HEK293 (cell line): ENCODE measurements around the gene GRB2.
A peak's percentile ranks its signal among the peaks of the same experiment; 100 is the strongest.

Experiments used
- CTCF ChIA-PET: fragments of 350-600 bp; formaldehyde crosslinking; extraction: SDS; loops from one replicate; lab custom pipeline; 2021; ENCODE audit warnings: antibody characterized with exemption; lab: Yijun Ruan, JAX
- POLR2A ChIA-PET: fragments of 300-600 bp; formaldehyde crosslinking; extraction: SDS; loops from one replicate; lab custom pipeline; 2020; ENCODE audit warnings: antibody characterized with exemption, inconsistent platforms; lab: Yijun Ruan, JAX
- H3K27ac ChIP-seq: fragments of 200-500 bp; sonication (Bioruptor generic); 2 replicates; pipeline ENCODE4 v1.5.1; 2014; ENCODE audit warnings: low read depth, low read length, control low read depth, inconsistent platforms; ENCODE audit errors: extremely low read depth
- H3K36me3 ChIP-seq, 2 experiments: fragments of 200-500 bp in 1 of 2; sonication (Bioruptor generic) in 1 of 2; 1 replicate in 1 of 2; 2 replicates in 1 of 2; pipeline ENCODE4 v1.5.1; 2014 to 2017; ENCODE audit warnings: inconsistent platforms in 2 of 2, low read length in 2 of 2; ENCODE audit not compliant: control insufficient read depth in 2 of 2, insufficient read depth in 1 of 2
- H3K4me1 ChIP-seq: fragments of 200-500 bp; sonication (Bioruptor generic); 2 replicates; pipeline ENCODE4 v1.5.1; 2014; ENCODE audit warnings: mild to moderate bottlenecking, low read length, inconsistent platforms; ENCODE audit not compliant: control insufficient read depth, insufficient read depth
- H3K4me3 ChIP-seq: 2 replicates; pipeline ENCODE4 v1.5.1; 2011; ENCODE audit warnings: low read depth, mild to moderate bottlenecking, control low read depth, low read length, moderate library complexity
- H3K9me3 ChIP-seq: fragments of 200-500 bp; sonication (Bioruptor generic); 2 replicates; pipeline ENCODE4 v1.5.1; 2014; ENCODE audit warnings: low read depth, low read length, inconsistent platforms; ENCODE audit not compliant: control insufficient read depth, insufficient read depth
- GLI2 ChIP-seq: fragments of 450-650 bp; formaldehyde crosslinking; IDR thresholded peaks from 2 replicates; pipeline ENCODE4; 2017; ENCODE audit warnings: missing biosample characterization, missing genetic modification characterization, low read depth, borderline replicate concordance
- GLI4 ChIP-seq: fragments of 450-650 bp; formaldehyde crosslinking; IDR thresholded peaks from 2 replicates; pipeline ENCODE4 v1.5.1; 2016; ENCODE audit warnings: missing biosample characterization, missing genetic modification characterization
- GLIS2 ChIP-seq: fragments of 450-650 bp; formaldehyde crosslinking; IDR thresholded peaks from 2 replicates; pipeline ENCODE4 v1.5.1; 2016; ENCODE audit warnings: missing biosample characterization, missing genetic modification characterization
- HOXC10 ChIP-seq: sonication (generic); formaldehyde crosslinking; IDR thresholded peaks from 2 replicates; pipeline ENCODE4 v1.8.1; 2023; ENCODE audit warnings: mild to moderate bottlenecking, missing genetic modification reagents
- PRDM6 ChIP-seq: fragments of 450-650 bp; formaldehyde crosslinking; IDR thresholded peaks from 2 replicates; pipeline ENCODE4 v1.5.1; 2017; ENCODE audit warnings: missing biosample characterization, missing genetic modification characterization
- RBAK ChIP-seq: fragments of 450-650 bp; formaldehyde crosslinking; IDR thresholded peaks from 2 replicates; pipeline ENCODE4 v1.5.1; 2016; ENCODE audit warnings: missing biosample characterization, missing genetic modification characterization
- ZBTB8A ChIP-seq: fragments of 450-650 bp; formaldehyde crosslinking; IDR thresholded peaks from 2 replicates; pipeline ENCODE4 v1.5.1; 2016; ENCODE audit warnings: missing biosample characterization, missing genetic modification characterization
- ZFHX2 ChIP-seq: fragments of 450-650 bp; formaldehyde crosslinking; conservative IDR thresholded peaks from 2 replicates; pipeline ENCODE4 v1.5.1; 2016; ENCODE audit warnings: missing biosample characterization, missing genetic modification characterization
- ZFP37 ChIP-seq: fragments of 450-650 bp; formaldehyde crosslinking; IDR thresholded peaks from 2 replicates; pipeline ENCODE4 v1.5.1; 2016; ENCODE audit warnings: missing biosample characterization, missing genetic modification characterization
- ZNF513 ChIP-seq: fragments of 450-650 bp; IDR thresholded peaks from 2 replicates; pipeline ENCODE4 v1.5.1; 2018; ENCODE audit warnings: missing biosample characterization, missing genetic modification characterization
- ZNF596 ChIP-seq: fragments of 450-650 bp; IDR thresholded peaks from 2 replicates; pipeline ENCODE4 v1.5.0; 2018; ENCODE audit warnings: missing biosample characterization, mild to moderate bottlenecking, missing genetic modification characterization, moderate library complexity
- ZNF621 ChIP-seq: fragments of 450-650 bp; formaldehyde crosslinking; IDR thresholded peaks from 2 replicates; pipeline ENCODE4 v1.5.1; 2017; ENCODE audit warnings: missing biosample characterization, missing genetic modification characterization
- ZNF623 ChIP-seq: fragments of 450-650 bp; formaldehyde crosslinking; IDR thresholded peaks from 2 replicates; pipeline ENCODE4 v1.5.1; 2016; ENCODE audit warnings: missing biosample characterization, missing genetic modification characterization
- ZNF664 ChIP-seq: fragments of 450-650 bp; formaldehyde crosslinking; IDR thresholded peaks from 2 replicates; pipeline ENCODE4 v1.5.1; 2016; ENCODE audit warnings: missing biosample characterization, missing genetic modification characterization
- ZNF747 ChIP-seq: fragments of 450-650 bp; formaldehyde crosslinking; IDR thresholded peaks from 2 replicates; pipeline ENCODE4 v1.5.1; 2016; ENCODE audit warnings: missing biosample characterization, missing genetic modification characterization
- ZSCAN16 ChIP-seq: fragments of 450-650 bp; formaldehyde crosslinking; IDR thresholded peaks from 2 replicates; pipeline ENCODE4 v1.5.1; 2016; ENCODE audit warnings: missing biosample characterization, missing genetic modification characterization
- TF ChIP-seq, protein P1 (sequence below): fragments of 450-650 bp; formaldehyde crosslinking; IDR thresholded peaks from 2 replicates; pipeline ENCODE4 v1.5.1; 2016; ENCODE audit warnings: missing biosample characterization, missing genetic modification characterization
- TF ChIP-seq, protein P2 (sequence below): fragments of 450-650 bp; formaldehyde crosslinking; conservative IDR thresholded peaks from 2 replicates; pipeline ENCODE4 v1.5.1; 2016; ENCODE audit warnings: low read depth, missing biosample characterization, missing genetic modification characterization
- TF ChIP-seq, protein P3 (sequence below): fragments of 450-650 bp; formaldehyde crosslinking; IDR thresholded peaks from 2 replicates; pipeline ENCODE4 v1.5.1; 2016; ENCODE audit warnings: missing biosample characterization, missing genetic modification characterization

GRB2 gene

DNA sequence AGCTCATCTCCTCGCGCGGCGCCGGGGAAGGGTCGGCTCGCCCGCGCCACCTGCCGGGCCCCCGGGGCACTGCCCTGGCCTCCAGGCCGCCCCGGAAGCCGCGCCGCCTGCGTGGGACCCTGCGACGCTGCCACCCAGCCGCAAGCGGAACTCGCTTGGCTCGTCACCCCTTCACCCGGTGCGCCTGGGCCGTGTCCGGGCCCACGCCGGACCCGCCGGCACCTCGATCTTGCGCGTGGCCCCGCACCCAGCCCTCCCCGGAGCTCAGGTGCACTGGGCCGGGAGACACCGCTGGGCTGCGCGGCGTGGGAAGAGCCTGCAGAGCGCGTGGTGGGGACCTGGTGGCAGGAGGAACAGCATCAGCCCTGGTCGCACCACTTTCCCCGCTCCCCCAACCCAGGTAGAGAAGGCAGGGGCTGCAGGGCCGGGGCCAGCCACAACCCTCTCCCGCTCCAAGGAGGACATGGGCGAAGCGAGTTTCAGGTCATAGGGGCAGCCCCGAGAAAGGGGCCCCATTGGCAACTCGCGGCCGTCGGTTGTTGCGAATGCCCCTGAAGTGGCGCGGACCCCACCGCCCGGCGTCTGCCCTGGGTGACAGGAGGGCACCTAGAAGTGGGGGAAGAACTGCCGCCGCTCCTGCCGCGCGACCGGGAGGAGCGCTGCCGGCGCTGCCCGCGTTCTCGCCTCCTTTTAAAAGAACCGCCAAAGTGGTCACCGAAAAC, 134.1 kb downstream of the GRB2 start (continued):
- TF ChIP-seq RBAK (tag by site-specific recombination) (no peak), PRDM6 (tag by site-specific recombination) (no peak), ZNF747 (tag by site-specific recombination) (no peak), ZNF623 (tag by site-specific recombination) (no peak), ZNF513 (tag by site-specific recombination) (no peak), ZSCAN16 (tag by site-specific recombination) (no peak), ZNF664 (tag by site-specific recombination) (no peak), ZFP37 (no peak), ZNF596 (no peak), GLI2 (no peak), GLI4 (tag by site-specific recombination) (no peak)
- TF ChIP-seq, protein P1, sequence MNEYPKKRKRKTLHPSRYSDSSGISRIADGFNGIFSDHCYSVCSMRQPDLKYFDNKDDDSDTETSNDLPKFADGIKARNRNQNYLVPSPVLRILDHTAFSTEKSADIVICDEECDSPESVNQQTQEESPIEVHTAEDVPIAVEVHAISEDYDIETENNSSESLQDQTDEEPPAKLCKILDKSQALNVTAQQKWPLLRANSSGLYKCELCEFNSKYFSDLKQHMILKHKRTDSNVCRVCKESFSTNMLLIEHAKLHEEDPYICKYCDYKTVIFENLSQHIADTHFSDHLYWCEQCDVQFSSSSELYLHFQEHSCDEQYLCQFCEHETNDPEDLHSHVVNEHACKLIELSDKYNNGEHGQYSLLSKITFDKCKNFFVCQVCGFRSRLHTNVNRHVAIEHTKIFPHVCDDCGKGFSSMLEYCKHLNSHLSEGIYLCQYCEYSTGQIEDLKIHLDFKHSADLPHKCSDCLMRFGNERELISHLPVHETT (tag by site-specific recombination), result no peak
- TF ChIP-seq, all 188 proteins: peak for 36

DNA sequence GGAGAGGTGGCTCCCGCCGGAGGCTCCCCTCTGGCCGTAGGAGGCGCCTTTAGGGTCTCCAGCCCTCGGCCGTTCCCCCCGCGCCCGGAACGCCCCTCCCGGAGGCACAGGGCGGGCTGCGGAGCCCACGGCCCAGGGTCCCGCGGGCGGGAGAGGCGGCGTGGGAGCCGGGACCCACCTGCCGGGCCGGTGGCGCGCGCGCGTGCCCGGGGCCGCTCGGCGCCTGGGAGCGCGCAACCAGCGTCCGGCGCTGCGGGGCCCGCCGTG, 134.6 kb downstream of the GRB2 start, which contains the start of gene MIF4GD:
MIF4GD (minus strand) TSS at position 266 of the 267 bp plus-strand sequence. CDS start 1,036 bp downstream, outside the sequence.
- Histone ChIP-seq H3K36me3 (peaks cover 8 to 49% of the 10 kb centered on the region in 2 experiments), H3K4me1 (peaks cover 9% of the 10 kb centered on the region; the same call in 1 of the 2 replicates), H3K9me3 (no peaks in the 10 kb centered on the region), H3K27ac (peak within 1 kb of the TSS; percentile 94), H3K4me3 (peak within 1 kb of the TSS; percentile 78)
- ChIA-PET CTCF (interaction anchor here (0.6 to 5.1 kb wide), 55 partner anchors 8 to 479 kb away, joined by 3 to 61 read pairs (median 4); partner anchors contain the start of genes GGA3, MRPS7, NT5C and NUP85), POLR2A (interaction anchor here (0.6 to 6.6 kb wide), 23 partner anchors 9 to 398 kb away, joined by 3 to 111 read pairs (median 5); partner anchors contain the start of genes FDXR, GGA3, GRB2 and MRPS7)
- TF ChIP-seq ZFHX2, result 0 out of 2 replicates have a peak, but pooled peaks have one; percentile 28
- peak; percentile 20; the same call in 1 of the 2 replicates for TF ChIP-seq ZBTB8A (tag by site-specific recombination)
- TF ChIP-seq ZNF621 (tag by site-specific recombination), result no peak
- peak; percentile 54 for TF ChIP-seq GLIS2
- TF ChIP-seq, protein P2, sequence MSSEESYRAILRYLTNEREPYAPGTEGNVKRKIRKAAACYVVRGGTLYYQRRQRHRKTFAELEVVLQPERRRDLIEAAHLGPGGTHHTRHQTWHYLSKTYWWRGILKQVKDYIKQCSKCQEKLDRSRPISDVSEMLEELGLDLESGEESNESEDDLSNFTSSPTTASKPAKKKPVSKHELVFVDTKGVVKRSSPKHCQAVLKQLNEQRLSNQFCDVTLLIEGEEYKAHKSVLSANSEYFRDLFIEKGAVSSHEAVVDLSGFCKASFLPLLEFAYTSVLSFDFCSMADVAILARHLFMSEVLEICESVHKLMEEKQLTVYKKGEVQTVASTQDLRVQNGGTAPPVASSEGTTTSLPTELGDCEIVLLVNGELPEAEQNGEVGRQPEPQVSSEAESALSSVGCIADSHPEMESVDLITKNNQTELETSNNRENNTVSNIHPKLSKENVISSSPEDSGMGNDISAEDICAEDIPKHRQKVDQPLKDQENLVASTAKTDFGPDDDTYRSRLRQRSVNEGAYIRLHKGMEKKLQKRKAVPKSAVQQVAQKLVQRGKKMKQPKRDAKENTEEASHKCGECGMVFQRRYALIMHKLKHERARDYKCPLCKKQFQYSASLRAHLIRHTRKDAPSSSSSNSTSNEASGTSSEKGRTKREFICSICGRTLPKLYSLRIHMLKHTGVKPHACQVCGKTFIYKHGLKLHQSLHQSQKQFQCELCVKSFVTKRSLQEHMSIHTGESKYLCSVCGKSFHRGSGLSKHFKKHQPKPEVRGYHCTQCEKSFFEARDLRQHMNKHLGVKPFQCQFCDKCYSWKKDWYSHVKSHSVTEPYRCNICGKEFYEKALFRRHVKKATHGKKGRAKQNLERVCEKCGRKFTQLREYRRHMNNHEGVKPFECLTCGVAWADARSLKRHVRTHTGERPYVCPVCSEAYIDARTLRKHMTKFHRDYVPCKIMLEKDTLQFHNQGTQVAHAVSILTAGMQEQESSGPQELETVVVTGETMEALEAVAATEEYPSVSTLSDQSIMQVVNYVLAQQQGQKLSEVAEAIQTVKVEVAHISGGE (tag by site-specific recombination), result no peak
- no peak for TF ChIP-seq HOXC10
- TF ChIP-seq, protein P3, sequence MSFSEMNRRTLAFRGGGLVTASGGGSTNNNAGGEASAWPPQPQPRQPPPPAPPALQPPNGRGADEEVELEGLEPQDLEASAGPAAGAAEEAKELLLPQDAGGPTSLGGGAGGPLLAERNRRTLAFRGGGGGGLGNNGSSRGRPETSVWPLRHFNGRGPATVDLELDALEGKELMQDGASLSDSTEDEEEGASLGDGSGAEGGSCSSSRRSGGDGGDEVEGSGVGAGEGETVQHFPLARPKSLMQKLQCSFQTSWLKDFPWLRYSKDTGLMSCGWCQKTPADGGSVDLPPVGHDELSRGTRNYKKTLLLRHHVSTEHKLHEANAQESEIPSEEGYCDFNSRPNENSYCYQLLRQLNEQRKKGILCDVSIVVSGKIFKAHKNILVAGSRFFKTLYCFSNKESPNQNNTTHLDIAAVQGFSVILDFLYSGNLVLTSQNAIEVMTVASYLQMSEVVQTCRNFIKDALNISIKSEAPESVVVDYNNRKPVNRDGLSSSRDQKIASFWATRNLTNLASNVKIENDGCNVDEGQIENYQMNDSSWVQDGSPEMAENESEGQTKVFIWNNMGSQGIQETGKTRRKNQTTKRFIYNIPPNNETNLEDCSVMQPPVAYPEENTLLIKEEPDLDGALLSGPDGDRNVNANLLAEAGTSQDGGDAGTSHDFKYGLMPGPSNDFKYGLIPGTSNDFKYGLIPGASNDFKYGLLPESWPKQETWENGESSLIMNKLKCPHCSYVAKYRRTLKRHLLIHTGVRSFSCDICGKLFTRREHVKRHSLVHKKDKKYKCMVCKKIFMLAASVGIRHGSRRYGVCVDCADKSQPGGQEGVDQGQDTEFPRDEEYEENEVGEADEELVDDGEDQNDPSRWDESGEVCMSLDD (tag by site-specific recombination), result no peak
